Activated T-cell treated with anti-CD3 and anti-CD28 coated beads for 4 hours (primary cell): ENCODE data around the gene PAK1IP1.
"Not testable (repeated sequence)": the region's sequence is repeated elsewhere in the genome, so short reads cannot be mapped to it uniquely, and the experiment has no call there.

Experiments
- DNase-seq: peaks from one replicate; pipeline ENCODE4 v3.0.0-alpha.2; 2020

Gene PAK1IP1, protein sequence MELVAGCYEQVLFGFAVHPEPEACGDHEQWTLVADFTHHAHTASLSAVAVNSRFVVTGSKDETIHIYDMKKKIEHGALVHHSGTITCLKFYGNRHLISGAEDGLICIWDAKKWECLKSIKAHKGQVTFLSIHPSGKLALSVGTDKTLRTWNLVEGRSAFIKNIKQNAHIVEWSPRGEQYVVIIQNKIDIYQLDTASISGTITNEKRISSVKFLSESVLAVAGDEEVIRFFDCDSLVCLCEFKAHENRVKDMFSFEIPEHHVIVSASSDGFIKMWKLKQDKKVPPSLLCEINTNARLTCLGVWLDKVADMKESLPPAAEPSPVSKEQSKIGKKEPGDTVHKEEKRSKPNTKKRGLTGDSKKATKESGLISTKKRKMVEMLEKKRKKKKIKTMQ

DNA sequence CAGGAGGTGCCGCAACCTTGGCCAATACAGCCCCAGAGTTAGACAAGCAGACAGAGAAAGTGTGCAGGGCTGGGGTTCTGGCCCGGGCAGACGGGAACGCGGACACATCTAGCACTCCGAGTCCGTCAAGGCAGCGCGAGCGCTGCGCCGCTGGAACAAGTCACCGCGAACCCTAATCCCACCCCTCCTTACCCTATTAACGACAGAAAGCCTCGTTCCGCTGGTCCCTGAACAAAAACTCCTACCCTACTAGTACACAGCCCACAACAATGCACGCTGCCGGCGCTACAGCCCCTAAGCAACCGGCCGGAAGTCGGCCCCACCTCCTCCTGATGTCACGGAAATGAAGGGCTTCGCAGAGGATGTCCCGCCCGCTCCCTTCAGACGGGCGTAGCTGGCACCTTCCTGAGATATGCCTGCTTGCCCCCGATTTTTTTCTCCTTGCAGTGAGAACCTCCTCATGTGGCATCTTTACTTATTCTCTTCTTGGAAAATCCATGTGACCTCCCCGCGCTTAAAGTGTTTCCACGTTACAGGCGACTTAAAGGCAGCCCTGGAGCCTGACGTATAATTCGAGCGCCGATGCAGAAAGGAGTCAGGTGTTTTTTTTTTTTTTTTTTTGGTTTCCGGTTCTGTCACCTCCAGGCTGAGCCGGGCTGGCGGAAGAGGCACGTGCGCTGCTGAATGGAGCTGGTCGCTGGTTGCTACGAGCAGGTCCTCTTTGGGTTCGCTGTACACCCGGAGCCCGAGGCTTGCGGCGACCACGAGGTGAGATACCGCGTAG lies at the start of gene PAK1IP1, which contains the start of gene C6orf52:
Gene PAK1IP1, plus strand, starts transcription at position 671 of the 784 bp plus-strand sequence. Its CDS starts 14 bp downstream, at position 685.
Gene C6orf52, minus strand, starts transcription at position 315 of the 784 bp plus-strand sequence. CDS start 7,066 bp downstream, outside the sequence.
- peak; percentile 93 for DNase-seq

DNA sequence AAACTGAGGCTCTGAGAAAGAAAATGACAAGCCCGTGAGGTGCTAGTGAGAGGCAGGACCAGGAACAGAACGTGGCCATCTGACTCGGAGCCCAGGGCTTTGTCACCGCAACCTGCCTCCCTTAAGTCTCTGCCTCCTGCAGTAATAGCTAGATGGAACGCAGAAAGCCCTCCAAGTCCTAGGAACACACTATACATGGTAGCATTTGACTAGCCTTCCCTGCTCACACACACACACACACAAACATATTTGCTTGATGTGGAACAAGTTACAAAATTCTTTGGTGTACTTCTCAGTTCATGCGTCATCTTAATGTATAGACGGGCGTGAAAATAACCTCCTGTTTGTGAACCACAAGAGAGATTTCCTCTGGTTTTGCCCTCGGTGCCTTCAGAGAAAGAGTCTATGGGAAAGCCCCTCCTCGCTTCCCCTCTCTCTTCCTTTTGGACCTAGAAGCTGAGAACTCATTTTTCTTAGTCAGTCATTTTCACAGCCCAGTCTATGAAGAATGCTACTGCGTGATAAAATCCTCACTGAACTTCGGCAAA lies 39.2 kb upstream of the PAK1IP1 start:
- no peak for DNase-seq

DNA sequence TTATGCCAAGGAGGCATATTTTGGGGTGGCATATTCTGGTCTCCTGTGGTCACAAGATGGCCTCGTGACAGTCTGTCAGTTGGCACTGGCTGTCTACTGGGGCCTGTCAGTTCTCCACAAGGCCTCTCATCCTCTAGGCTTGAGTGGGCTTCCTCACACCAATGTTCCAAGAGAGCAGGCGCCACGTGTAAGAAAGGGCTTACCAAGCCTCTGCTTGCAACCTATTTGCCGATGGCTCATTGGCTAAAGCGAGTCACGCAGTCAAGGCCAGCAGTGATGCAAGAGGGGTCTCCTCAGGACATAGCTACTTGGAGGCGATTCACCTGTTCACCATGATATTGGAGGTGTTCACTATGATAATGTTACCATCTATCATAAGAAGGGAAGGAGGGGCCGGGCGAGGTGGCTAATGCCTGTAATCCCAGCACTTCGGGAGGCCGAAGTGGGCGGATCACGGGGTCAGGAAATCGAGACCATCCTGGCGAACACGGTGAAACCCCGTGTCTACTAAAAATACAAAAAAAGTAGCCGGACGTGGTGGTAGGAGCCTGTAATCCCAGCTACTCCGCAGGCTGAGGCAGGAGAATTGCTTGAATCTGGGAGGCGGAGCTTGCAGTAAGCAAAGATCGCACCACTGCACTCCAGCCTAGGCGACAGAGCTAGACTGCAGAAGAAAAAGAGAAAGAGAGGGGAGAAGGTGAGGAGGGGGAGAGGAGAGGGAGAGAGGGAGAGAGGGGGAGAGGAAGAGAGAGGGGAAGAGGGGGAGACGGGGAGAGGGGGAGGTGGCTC lies 35.7 kb upstream of the PAK1IP1 start:
- DNase-seq = no peak

DNA sequence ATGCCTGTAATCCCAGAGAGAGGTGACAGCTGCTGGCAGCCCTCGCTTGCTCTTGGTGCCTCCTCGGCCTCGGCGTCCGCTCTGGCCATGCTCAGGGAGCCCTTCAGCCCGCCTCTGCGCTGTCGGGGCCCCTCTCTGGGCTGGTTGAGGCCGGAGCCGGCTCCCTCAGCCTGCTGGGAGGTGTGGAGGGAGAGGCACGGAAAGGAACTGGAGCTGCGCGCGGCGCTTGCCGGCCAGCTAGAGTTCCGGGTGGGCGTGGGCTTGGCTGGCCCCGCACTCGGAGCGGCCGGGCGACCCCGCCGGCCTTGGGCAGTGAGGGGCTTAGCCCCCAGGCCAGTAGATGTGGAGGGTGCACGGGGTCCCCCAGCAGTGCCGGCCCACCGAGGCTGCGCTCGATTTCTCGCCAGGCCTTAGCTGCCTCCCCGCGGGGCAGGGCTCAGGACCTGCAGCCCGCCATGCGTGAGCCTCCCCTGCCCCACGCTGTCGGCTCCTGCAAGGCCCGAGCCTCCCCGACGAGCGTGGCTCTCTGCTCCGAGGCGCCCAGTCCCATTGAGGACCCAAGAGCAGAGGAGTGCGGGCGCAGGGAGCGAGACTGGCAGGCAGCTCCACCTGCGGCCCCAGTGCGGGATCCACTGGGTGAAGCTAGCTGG lies 34.9 kb upstream of the PAK1IP1 start:
- no peak for DNase-seq

DNA sequence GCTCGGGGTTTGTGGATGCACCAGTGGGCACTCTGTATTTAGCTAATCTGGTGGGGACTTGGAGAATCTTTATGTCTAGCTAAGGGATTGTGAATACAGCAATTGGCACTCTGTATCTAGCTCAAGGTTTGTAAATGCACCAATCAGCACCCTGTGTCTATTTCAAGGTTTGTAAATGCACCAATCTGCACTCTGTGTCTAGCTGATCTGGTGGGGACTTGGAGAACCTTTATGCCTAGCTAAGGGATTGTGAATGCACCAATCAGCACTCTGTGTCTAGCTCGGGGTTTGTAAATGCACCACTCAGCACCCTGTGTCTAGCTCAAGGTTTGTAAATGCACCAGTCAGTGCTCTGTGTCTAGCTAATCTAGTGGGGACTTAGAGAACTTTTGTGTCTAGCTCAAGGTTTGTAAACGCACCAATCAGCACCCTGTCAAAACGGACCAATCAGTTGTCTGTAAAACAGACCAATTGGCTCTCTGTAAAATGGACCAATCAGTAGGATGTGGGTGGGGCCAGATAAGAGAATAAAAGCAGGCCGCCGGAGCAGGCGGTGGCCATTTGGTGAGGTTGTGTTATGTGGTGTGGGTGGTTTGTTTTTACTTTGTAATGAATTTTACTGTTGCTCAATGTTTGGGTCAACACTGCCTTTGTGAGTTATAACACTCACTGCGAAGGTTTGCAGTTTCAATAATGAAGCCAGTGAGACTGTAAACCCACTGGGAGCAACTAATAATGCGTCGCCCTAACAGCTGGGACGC lies 34.2 kb upstream of the PAK1IP1 start:
- not testable (repeated sequence) for DNase-seq

DNA sequence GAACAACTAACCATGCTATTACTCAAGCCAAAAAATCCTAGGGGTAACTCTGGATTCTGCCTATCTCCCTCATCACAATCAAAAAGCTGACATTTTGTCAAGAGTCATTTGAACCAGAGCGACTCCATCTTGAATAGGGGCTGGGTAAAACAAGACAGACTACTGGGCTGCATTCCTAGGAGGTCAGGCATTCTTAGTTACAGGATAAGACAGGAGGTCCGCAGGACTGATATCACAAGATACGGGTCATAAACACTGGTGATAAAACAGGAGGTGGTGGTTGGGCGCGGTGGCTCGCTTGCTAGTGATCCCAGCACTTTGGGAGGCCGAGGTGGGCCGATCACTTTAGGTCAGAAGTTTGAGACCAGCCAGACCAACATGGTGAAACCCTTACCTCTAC lies 32.6 kb upstream of the PAK1IP1 start:
- no peak for DNase-seq

DNA sequence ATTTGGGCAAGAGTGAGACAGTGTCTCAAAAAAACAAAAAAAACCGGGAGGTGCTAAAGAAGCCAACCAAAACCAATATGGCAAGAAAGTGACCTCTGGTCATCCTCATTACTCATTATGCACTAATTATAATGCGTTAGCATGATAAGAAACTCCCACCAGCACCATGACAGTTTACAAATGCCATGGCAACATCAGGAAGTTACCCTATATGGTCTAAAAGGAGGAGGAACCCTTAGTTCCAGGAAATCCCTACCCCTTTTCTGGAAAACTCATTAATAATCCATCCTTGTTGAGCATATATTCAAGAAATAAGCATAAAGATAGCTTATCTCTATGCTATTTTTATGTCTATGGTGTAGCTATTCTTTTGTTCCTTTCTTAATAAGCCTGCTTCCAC lies 32.0 kb upstream of the PAK1IP1 start:
- DNase-seq = no peak

DNA sequence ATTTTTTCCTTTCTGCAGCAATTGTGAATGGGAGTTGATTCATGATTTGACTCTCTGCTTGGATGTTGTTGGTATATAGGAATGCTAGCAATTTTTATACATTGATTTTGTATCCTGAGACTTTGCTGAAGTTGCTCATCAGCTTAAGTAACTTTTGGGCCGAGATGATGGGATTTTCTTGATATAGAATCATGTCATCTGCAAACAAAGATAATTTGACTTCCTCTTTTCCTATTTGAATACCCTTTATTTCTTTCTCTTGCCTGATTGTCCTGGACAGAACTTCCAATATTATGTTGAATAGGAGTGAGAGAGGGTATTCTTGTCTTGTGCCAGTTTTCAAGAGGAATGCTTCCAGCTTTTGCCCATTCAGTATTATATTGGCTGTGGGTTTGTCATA lies 29.2 kb upstream of the PAK1IP1 start:
- DNase-seq = not testable (repeated sequence)

DNA sequence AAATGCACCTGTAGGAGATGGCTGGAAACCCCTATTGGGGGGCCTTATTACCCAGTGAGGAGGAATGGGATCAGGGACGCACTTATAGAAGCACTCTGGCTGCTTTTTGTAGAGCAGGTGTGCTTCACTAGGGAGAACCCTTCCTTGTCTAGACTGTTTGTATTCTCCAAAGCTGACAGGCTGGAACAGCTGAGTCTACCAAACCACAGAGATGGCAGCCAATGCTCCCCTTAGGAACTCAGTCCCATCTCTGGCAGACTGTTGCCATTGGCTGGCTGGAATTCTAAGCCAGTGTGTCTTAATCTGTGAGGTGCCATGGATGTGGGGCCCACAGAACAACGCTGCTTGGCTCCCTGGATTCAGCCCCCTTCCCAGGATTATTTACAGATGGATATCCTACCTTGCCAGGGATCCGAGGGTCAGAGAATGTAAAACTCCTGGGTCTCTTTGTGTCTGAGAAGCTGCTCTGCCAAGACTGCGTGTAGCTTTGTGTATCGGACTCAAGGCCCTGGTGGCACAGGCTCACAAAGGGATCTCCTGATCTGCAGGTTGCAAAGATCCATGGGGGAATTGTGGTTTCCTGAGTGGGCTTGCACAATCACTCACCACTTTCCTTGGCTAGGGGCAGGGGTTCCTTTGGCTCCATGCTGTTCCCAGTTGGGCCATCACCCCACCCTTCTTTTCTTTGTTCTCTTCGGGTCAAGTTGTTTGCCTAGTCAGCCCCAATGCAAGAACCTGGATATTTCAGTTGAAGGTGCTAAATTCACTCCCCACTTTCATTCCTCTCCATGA lies 26.4 kb upstream of the PAK1IP1 start:
- no peak for DNase-seq

DNA sequence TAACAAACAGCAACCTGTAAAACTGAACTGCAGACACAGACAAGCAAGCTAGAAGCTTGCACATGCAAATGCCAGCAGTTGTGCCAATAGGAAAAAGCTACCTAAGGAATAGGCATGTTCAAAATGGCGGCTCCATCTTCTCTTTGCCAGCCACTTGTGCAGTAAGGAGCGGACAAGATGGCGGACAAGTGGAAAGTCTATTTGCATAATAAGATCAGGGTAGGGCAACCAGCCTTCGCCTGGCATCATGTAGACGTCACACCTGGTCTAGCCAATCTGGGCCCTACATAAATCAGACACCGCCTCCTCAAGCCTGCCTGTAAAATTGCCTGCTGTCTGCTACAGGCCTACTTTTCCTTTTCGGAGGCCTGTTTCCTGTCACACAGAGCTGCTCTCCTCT lies 18.4 kb upstream of the PAK1IP1 start:
- DNase-seq = no peak

DNA sequence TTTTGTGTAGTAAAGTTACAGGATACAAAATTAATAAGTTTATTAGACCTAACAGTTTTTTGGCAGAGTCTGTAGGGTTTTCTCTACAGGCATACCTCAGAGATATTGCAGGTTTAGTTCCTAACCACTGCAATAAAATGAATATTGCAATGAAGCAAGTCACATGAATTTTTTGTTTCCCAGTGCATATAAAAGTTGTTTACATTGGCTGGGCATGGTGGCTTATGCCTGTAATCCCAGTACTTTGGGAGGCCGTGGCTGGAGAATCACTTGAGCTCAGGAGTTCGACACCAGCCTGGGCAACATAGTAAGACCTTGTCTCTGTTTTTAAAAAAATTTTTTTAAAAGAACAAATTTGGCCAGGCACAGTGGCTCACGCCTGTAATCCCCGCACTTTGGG lies 16.3 kb upstream of the PAK1IP1 start:
- no peak for DNase-seq

DNA sequence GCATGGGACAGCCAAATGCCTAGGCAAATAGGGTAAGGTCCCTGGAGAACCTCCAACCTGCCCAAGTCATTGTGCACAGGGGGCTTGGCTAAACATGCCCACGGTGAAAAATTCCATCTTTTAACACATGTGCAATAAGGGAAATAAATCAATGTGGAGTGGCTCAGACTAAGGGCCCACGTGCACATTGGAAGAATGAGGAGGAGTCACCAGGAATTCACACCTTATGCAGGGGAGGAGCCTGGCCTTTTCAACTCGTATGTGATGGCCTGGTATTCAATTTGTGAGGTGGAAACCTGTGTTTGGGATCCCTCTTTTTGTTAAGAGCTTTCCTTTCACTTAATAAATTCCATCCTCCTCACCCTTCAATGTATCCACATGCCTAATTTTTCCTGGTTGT lies 13.0 kb upstream of the PAK1IP1 start:
- no peak for DNase-seq

DNA sequence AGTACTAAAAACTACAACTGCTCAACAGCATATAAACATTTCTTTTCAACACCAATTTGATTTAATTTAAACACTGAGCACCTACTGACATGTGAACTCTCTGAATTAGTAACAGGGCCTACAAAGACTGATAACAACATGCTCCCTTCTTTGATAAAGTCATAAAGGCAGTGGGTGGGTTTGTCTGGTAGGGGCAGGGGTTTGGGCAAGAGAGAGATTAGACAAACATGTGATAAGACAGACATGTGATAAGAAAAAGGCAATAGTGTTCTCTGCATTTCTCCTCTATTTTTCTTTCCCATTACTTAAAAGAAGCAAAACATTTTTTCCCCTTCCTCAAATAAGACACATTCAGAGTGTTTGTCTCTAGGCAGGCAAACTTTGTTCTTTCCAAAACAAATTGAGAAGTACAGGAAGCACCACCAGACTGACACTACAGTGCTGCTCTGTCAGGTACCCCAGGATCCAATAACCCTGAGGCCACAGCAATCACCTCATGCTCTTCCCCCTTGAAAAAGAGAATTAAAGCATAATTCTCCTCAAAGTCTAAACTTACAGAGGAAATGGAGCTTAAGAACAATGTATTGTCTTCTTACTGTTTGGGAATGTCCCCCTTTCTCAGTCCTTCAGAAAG lies 12.3 kb upstream of the PAK1IP1 start:
- DNase-seq = no peak

DNA sequence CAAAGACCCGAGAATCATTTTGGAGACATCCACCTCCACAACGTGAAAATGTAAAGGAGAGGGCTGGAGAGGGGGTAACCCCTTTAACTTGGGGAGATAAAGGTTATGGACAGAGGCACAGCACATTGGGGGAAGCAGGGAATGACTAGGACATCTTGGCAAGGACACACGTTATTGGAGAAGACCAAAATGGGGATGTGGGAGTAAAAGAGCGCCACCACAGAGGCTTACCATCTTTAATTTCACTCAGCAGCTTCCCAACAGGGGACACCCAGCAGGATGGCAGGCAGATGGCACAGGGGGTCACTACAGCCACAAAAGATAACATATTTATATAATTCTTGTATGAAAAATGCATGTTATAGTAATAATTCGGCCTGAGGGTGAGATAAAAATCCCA lies 10.2 kb upstream of the PAK1IP1 start:
- no peak for DNase-seq

DNA sequence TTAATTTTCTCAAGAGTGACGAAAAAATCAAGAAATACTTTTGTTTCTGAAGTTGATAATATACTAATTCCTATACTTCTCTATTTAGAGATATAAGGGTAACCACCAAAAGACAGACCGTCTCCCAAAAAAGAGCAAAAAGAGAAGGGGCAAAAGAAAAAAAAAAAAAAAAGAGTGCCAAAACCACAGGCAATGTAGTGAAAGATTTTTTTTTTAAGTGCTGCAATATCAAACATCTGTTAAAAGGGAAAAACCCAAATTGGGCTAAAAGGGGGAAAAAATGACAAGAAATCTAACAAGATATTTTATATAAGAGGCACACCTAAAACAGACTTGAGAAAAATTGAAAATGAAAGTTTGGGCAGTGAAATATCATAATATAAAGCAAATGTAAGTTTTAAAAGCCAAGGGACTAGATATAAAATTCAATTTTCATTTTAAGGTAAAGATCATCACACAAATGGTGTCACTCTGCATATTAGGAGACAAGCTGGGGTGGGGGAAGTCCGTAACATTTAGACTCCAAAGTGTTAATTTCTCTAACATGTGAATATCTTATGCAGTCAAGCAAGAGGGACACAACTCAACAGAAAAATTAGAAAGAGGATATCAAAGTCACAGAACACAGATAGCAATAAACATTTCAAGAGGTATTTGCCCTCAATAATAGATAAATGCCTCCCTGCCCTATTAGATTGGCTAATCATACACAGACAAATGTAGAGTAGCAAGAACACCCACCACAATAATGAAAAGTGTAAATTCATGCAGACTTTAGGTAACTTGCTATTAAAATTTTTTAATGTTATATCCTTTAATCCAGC lies 9.5 kb upstream of the PAK1IP1 start:
- DNase-seq = no peak

DNA sequence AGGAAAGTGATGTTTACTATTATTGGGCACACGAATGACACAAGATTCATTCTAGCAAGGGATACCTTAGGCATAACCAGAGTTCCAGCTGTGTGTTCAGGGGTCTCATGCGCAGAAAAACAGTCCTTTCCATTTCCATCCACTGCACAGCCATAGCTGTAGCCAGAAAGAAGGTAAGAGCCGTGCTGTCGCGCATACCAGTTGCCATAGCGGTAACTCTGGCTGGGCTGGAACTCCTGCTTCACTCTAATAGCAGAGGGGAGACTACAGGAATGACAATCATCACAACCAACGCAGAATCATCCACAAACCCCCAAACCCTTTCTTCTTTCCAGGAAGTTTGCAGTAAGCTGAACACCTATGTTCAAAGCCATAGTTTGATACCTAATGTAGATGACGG lies 7.9 kb upstream of the PAK1IP1 start:
- DNase-seq = no peak

DNA sequence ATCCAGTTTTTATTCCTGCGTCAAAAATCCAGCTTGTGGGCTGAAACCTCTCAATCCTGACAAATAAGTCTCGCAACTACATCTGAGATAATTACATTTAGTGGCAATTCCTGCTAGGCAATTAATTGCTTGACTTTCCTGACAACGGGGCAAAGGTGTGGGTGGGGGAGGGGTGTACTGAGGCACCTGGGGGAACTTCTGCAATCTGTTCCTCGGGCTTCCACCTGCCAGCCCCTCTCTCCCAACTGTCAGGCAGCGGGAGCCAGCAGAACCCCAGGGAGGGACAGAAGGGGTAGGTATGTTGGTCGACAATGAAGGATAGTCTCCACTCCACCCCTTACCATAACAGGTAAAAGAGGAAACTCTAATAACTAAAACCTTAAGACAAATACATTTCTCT lies 7.2 kb upstream of the PAK1IP1 start:
- no peak for DNase-seq

DNA sequence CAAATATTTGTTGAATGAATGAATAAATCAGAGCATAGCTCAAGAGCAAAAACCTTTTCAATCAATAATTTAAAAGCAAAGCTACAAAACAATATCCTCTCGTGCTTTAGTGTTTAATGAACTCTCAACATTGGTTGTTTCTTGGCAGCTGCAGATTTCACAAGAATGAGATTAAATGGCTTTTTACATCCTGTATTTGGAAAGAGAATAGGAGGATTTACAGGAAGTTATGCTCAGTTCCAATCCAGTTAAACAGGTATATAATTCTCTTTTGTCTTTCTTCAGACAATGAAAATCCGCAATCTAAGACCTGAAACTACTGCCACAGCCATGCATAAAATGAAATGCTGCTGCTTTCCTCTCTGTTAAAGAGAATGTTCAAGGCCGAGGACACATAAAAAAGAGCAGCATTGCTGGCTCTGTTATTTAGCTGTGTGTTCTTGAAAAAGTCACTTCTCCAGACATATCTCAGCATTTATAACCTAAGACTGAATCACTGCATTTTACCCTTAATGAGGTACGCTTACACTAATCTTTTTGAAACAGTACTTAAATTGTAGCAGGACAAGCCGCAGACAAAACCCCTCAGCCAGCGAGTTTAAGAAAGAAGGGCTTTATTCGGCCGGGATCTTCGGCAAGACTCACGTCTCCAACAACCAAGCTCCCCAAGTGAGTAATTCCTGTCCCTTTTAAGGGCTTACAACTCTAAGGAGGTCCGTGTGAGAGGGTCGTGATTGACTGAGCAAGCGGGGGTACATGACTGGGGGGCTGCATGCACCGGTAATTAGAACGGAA lies 3.9 kb upstream of the PAK1IP1 start:
- no peak for DNase-seq
